Measurements from ENCODE around the gene TMEM234. TPM values are rescaled to one million over a fixed set of nuclear protein-coding genes. Genes with fewer than 3 reads are reported as not detected.
A peak's percentile ranks its signal among the peaks of the same experiment; 100 is the strongest.

Gene TMEM234
- total and polyA plus RNA-seq, 2 of the 13 experiments (the other 11 are each of a cell fraction or from before 2014, with no cell fraction given), result 6.1 to 9.0 TPM

GRCh38 chr1:32249831-32250525 lies 27.8 kb upstream of the TMEM234 start (continued):
- TF ChIP-seq ARID5B (CRISPR knock-in tag; IDR thresholded peaks at IDR 0.05) (peak; percentile 88), MIER3 (CRISPR knock-in tag; IDR thresholded peaks at IDR 0.05; ENCODE audit: borderline replicate concordance) (no peak), ZBED4 (CRISPR knock-in tag; IDR thresholded peaks at IDR 0.05; ENCODE audit: borderline replicate concordance) (no peak), ZNF230 (CRISPR knock-in tag; IDR thresholded peaks at IDR 0.05) (peak; percentile 85; the same call in 1 of the 2 replicates), TSC22D2 (CRISPR knock-in tag; IDR thresholded peaks at IDR 0.05; ENCODE audit: borderline replicate concordance) (no peak), ZNF260 (CRISPR knock-in tag; IDR thresholded peaks at IDR 0.05; ENCODE audit: borderline replicate concordance, low read depth) (no peak), ZKSCAN5 (CRISPR knock-in tag; IDR thresholded peaks at IDR 0.05) (peak; percentile 62; the same call in 1 of the 2 replicates), ZFP1 (CRISPR knock-in tag; IDR thresholded peaks at IDR 0.05) (no peak), ZNF207 (IDR thresholded peaks at IDR 0.05; ENCODE audit: borderline replicate concordance) (no peak), RNF2 (conservative IDR thresholded peaks at IDR 0.05; ENCODE audit: low read depth) (no peak)
